NCI-H226 (cell line): ENCODE measurements around the gene EMC10.

ENCODE experiments used
- DNase-seq: peaks from one replicate; pipeline ENCODE4 v3.0.0-alpha.2; 2015

EMC10 gene

DNA sequence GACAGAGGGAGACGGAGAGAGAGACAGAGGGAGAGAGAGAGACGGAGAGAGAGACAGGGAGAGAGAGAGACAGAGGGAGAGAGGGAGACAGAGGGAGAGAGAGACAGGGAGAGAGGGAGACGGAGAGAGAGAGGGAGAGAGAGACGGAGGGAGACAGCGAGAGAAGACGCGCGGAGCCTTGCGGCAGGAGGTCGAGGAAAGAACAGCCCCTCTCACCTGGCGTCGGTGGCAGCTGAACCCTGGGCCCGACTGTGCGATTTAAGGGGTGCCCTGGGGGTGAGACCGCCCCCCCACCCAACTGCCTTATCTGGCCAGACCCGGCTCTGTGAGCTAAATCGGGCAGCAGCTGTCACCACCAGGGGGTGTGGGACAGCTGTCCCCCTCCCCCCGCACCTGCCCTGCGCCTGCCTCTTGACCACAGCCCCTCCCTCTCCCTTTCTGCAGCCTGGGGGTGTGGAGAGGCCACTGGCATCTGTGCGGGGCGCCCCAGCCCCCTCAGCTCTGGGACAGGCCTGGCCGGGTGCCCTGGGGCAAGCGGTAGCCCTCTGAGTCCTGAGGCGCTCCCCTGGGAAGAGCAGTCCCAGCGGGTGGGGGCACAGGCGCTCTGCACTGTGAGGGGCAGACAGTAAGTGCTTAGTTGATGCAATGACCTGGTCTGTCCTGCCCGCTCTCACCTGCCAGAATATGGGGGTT lies 23.9 kb downstream of the EMC10 start:
- DNase-seq: no peak

GRCh38 chr19:50500753-50501151 lies 24.4 kb downstream of the EMC10 start:
- DNase-seq: no peak

DNA sequence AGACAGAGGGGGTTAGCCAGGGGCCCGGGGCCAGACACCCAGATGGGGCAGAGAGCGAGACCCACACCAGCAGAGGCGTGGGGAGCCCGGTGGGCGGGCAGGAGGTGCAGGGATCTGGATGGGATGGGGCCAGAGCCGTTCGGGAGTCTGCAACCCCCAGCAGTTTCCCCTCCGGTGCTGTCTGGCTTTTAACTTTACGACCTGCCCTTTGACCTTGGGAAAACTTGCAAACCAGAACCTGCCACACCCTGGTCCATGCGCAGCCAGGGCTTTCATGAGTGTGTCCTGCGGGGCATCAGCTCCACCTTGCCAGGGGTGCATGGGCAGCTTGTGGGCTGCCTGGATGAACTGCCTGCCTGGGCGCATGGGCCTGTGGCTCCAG lies 24.9 kb downstream of the EMC10 start:
- DNase-seq: no peak

- no peak for DNase-seq
Observed at GRCh38 chr19:50501568-50502475, 25.5 kb downstream of the EMC10 start.

GRCh38 chr19:50505856-50506611 lies 29.7 kb downstream of the EMC10 start:
- DNase-seq: no peak

DNA sequence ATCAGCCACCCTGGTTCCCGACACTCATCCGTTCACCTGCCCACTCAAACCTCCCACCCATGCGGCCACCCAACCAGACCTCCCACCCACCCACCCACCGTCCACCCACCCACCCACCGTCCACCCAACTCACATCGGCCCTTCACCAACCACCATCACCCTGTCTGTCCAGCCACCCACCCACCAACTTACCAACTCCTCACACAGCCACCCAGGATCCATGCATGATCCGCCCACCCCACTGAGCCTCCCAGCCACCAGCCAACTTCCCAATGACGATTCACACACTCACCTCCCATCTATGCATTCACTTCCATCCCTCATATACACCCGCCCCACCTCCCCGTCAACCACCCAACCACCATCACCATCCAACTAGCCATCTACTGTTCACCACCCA lies 30.4 kb downstream of the EMC10 start:
- DNase-seq: no peak

- no peak for DNase-seq
Observed at GRCh38 chr19:50507376-50507775, 31.1 kb downstream of the EMC10 start.

DNA sequence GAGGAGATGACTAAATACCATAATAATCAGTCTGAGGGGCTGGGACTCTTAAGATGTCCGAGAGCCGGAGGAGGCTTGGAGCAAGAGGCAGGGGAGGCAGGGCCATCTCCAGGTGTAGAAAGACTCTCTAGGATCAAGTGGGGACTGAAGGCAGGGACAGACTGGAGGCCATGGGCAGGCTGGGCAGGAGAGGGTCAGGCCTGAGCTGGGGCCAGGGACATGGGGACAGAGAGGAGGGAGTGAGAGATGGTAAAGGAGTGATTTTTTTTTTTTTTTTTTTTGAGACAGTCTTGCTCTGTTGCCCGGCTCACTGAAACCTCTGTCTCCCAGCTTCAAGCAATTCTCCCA lies 32.5 kb downstream of the EMC10 start:
- DNase-seq: no peak

DNA sequence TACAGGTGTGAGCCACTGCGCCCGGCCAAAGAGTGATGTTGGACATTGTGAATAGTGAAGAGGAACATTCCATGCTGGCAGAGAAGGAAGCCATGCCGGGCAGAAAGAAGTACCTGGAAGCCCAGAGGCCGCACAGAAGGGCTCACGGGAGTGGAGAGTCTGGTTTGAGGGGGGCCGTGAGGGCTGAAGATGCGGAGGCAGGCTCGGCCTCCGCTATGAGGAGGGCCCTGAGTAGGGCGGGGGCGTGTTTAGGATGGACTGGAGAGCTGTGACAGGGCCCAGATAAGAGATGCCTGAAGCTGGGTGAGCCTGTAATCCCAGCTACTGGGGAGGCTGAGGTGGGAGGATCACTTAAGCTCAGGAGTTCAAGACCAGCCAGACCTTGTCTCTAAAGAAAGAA lies 33.1 kb downstream of the EMC10 start:
- no peak for DNase-seq

- DNase-seq: no peak
Observed at GRCh38 chr19:50510121-50510670, 33.9 kb downstream of the EMC10 start.

DNA sequence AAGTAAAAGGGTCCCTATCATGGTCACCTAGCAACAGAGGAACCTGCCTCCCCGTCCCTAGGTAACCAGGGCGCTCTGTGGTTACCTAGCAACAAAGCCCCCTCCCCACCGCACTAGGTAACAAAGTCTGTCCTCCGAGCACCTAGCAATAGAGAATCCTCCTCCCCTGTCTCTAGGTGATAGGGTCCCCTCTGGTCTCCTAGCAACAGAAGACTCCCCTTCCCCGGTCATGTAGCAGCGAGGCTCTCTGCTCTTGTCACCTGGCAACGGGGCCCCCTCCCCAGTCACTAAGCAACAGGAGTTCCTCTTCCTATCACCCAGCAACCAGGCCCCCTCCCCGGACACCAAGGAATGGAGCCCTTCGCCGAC lies 34.4 kb downstream of the EMC10 start:
- DNase-seq: no peak

GRCh38 chr19:50511069-50511822 lies 34.9 kb downstream of the EMC10 start, which contains the start of gene JOSD2:
Gene JOSD2 (minus strand): TSS chr19:50511191. CDS start chr19:50510431, 760 bp downstream.
- peak; percentile 99 for DNase-seq

GRCh38 chr19:50512112-50512998 lies 36.0 kb downstream of the EMC10 start:
- no peak for DNase-seq

GRCh38 chr19:50512999-50513745 lies 36.9 kb downstream of the EMC10 start:
- no peak for DNase-seq

DNA sequence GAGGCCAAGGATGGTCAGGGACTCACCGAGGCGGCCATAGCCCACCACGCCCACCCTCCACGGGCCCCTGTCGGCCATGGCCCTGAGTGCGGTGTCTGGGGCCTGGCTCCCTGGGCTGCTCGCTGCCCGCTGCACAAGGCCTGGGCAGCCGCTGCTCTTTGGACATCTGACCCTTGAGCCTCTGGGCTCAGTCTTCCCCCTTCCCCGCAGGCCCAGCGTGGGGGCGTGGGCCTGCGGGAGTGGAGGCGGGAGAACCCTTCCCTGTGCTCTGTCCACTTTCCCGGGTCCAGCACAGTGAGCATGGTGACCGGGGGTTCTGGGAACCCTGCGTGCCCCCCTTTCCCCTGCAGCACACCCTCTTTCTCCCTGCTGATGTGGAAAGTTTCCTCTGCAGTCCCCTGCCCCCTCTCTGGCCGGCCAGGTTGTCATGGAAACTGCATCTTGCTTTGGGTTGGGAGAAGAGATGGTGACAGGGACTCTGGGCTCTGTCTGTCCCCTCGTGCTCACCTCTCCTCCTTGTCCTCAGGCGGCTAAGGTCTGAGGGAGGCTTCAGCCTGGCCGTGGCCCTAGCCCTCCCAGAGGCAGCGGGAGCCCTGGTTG lies 37.5 kb downstream of the EMC10 start, which contains the start of gene ASPDH:
Gene ASPDH, minus strand, starts transcription at position 168 of the 600 bp plus-strand sequence. Its CDS starts 90 bp downstream, at position 78.
- no peak for DNase-seq

GRCh38 chr19:50514346-50515167 lies 38.2 kb downstream of the EMC10 start:
- DNase-seq: no peak

DNA sequence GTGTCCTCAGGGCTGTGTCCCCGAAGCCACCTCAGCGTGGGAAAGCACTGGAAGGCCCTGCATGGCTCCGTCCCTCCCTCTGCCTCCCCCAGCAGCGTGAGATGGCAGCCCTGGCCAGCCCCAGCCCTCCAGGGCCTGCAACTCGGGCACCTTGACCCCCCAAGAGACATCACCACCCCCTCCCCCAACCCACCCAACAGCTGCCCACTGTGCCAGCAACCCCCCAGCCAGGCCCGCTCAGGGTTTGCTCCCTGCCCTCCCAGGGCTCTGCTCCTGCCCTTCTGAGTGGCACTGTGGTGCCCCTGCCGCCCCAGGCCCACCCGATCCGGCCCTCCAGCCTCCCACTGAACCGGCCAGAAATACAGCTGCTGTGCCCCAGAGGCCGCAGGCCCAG lies 38.9 kb downstream of the EMC10 start:
- DNase-seq: no peak

- DNase-seq: no peak
Observed at GRCh38 chr19:50516456-50516855, 40.1 kb downstream of the EMC10 start.
